HG02759 (cell line): Measurements from ENCODE around the gene C6orf62.
A peak's percentile ranks its signal among the peaks of the same experiment; 100 is the strongest.
"Not testable (repeated sequence)": the region's sequence is repeated elsewhere in the genome, so short reads cannot be mapped to it uniquely, and the experiment has no call there.

Experiments
- ATAC-seq: cut with Tn5 transposase; IDR thresholded peaks from one replicate; pipeline ENCODE4 v1.9.1; 2021; ENCODE audit warnings: mild to moderate bottlenecking, moderate library complexity; ENCODE audit not compliant: unreplicated experiment

Gene C6orf62

DNA sequence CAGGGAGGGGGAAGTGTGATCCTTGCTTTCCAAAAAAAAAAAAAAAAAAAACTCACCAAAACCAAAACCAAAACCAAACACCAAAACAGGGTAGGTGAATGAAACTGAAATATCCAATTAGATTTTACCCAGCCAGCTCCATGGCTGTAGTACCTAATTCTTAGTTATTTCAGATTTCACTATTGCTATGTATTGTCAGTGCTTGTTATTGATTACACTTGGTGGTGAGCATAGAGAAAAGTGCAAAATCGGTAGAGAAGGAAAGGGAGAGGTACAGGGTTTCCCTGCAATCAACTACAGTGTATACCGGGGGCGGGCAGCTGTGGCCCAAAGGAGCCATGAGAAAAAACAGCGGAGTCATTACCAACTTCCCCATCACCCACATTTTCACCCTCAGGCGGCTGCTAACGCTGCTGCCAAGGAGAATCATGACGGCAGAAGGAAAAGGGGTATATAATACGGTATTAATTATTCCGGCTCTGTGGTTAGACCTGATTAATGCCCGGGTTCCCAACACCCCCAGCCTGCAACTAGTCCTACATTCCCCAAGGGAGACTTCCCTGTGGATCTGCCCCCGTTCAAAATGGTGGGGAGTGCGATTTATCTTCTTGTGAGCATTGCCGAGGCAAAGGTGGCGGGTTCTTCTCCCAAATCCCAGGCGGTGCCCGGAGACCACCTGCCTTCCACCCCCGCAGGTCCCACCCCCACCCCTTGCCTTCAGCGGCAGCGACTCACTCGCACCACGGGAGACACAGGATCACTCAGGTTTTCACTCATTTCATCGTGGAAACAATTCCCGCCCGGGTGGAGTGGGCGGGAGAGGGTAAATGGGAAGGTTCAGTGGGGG, at the start of gene C6orf62:
Gene C6orf62 (minus strand): TSS at position 30 of the 847 bp plus-strand sequence. CDS start 486 bp downstream, outside the sequence.
- ATAC-seq = peak; percentile 14

DNA sequence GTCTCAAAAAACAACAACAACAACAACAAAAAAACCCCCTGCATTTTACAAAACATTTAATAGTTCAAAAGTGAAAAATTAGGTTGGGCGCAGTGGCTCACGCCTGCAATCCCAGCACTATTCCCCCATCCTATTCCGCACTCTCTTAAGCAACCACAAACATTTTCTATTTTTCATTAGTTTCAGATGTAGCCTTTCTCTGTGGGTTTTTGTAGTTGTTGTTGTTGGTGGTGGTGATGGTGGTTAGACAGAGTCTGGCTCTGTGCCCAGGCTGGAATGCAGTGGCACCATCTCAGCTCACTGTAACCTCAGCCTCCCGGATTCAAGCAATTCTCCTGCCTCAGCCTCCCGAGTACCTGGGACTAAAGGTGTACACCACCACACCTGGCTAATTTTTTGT, 49.4 kb upstream of the C6orf62 start:
- no peak for ATAC-seq

DNA sequence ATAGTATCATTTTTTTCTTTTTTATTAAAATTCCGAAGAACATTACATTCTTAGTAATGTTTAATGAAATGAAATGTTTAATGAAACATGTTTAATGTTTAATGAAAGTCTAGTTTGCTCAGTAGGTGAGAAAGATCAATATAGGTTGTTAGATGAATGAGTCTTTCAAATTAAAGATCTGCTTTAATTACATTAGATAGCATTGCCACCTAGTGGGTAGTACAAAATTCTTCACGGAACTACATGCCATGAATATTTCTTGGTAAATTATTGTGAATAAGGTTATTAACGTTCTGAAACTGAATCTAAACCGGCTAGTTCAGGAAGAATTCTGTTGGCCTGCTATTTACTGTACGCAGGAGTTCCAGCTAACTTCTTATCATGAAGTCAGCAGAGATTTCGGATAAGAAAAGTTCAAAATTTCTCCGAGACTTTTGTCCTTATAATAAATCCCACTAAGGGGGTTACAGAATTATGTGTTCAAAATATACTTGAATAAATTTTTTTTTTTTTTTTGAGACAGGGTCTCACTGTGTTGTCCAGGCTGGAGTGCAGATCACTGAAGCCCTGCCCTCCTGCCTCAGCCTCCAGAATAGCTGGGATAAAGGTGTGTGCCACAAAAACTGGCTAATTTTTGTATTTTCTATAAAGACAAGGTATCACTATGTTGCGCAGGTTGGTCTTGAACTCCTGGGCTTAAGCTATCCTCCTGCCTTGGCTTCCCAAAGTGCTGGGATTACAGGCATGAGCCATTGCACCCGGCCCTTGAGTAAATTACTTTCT, 47.9 kb upstream of the C6orf62 start:
- ATAC-seq = no peak

DNA sequence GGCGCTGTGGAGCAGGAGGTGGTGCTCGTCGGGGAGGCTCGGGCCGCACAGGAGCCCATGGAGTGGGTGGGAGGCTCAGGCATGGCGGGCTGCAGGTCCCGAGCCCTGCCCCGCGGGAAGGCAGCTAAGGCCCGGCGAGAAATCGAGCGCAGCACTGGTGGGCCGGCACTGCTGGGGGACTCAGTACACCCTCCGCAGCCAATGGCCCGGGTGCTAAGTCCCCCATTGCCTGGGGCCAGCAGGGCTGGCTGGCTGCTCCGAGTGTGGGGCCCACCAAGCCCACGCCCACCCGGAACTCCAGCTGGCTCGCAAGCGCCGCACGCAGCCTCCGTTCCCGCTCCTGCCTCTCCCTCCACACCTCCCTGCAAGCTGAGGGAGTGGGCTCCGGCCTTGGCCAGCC, 47.0 kb upstream of the C6orf62 start:
- ATAC-seq = not testable (repeated sequence)

DNA sequence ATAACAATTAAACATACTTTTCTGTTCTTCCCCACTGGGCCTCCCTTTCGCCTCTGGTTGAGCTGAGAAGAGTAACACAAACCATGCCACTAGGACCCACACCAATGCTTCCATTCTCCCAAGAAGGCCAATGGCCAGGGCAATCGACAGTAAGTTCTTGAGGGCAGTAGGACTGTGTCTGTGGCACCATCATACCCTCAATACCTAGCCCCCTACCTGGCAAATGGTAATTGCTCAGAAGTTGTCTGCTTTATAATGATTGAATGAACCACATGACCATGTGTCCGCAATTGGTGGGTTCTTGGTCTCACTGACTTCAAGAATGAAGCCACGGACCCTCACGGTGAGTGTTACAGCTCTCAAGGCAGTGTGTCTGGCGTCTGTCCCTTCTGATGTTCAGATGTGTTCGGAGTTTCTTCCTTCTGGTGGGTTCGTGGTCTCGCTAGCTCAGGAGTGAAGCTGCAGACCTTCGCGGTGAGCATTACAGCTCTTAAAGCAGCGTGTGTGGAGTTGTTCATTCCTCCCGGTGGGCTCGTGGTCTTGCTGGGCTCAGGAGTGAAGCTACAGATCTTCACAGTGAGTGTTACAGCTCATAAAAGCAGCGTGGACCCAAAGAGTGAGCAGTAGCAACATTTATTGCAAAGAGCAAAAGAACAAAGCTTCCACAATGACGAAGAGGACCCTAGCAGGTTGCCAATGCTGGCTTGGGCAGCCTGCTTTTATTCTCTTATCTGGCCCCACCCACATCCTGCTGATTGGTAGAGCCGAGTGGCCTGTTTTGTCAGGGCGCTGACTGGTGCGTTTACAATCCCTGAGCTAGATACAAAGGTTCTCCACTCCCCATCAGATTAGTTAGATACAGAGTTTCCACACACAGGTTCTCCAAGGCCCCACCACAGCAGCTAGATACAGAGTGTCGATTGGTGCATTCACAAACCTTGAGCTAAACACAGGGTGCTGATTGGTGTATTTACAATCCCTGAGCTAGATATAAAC, 46.2 kb upstream of the C6orf62 start:
- ATAC-seq = not testable (repeated sequence)

DNA sequence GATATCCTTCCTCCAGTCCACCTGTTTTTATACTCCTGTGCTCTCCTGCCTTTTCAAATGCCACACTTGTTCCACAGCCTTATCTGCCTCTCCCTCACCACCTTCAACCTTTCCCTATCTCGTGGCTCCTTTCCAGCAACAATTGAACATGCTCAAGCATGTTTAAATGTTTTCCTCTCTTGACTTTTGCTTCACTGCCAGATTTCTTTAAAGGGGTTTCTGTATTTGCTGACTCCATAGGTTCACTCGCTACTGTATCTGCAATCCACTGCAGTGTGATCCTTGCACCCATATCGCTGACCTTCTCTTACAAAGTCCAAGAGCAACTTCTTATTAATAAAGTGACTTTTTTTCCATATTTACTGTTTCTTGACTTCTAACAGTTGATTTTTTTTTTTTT, 44.6 kb upstream of the C6orf62 start:
- no peak for ATAC-seq

DNA sequence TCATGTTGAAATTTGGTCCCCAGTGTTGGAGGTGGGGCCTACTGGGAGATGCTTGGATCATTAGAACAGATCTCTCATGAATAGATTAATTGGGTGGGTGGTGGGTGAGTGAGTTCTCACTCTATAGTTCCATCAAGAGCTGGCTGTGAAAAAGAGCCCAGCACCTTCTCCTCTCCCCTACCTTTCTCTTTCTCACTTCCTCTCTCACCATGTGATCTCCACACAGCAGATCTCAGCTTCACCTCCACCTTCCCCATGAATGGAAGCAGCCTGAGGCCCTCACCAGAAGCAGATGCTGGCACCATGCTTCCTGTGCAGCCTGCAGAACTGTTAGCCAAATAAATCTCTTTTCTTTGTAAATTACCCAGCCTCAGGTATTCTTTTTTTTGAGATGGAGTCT, 42.9 kb upstream of the C6orf62 start:
- no peak for ATAC-seq

DNA sequence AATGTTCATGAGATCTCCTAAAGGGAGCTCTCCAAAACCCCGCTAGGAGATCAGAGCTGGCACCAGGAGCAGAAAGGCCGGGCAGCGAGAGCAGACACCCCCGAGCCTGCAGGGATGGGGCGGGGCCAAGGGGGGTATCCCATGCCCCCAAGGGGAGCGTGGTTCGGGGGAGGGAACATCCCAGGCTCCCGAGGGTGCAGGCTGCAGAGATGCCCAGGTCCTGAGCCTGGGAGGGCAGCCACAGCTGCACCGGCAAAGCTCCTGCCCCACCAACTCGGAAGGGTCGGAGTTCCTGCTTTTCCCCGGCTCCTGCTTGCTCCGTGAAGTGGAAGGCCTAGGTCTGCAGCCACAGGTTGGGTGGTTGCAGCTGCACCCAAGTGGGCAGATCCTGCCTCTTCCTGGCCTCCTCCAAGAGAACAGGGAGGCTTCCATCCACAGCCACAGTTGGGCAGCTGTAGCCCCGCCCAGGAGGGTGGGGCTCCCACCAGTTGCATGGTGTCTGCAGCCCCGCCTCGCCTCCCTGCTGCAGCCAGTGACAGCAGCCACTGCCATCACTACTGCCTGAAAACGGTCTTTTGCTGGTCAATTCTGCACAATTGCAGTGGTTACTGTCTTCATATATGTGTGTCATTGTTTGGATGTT, 42.4 kb upstream of the C6orf62 start:
- ATAC-seq = no peak

DNA sequence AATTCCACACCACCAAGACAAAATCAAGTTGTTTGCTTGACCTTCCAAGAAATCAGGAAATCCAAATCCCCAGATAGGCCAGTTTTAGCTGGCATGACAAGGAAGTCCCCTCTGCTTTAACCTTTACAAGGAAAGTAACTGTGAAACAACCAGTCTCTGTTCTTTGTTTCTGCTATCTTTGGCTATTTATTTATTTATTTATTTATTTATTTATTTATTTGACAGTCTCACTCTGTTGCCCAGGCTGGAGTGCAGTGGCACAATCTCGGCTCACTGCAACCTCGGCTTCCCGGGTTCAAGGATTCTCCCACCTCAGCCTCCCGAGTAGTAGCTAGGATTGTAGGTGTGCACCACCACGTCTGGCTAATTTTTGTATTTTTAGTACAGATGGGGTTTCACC, 41.3 kb upstream of the C6orf62 start:
- ATAC-seq = no peak

DNA sequence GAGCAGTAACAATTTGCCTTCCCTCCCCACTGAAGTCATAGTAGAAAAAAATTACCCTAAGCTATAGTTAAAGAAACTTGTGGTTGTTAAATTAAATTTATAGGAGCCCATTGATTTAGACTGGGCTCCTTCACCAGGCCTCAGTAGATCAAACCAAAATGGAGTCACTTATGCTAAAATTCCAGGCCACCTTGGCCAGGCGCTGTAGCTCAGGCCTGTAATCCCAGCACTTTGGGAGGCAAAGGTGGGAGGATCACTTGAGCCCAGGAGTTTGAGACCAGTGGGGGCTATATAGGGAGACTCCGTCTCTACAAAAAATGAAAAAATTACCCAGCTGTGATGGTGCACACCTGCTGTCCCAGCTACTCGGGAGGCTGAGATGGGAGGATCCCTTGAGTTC, 40.8 kb upstream of the C6orf62 start:
- no peak for ATAC-seq

DNA sequence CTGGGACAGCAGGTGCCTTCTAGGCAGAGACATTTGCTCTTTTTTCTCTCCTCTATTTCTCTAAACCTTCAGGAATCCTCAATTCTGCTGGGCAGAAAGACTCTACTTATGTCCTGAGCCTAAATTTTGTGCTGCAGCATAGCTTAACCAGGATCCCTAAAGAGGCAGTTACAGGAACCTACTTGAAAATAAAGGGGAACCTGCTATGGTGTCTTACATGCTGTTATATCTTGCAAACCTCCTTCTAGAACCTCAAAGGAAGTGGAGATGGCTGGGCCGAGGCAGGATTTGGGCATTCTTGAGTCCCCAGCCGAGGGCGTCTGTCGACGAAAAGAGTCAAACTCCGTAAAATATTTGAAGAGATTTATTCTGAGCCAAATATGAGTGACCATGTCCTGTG, 38.7 kb upstream of the C6orf62 start:
- no peak for ATAC-seq

DNA sequence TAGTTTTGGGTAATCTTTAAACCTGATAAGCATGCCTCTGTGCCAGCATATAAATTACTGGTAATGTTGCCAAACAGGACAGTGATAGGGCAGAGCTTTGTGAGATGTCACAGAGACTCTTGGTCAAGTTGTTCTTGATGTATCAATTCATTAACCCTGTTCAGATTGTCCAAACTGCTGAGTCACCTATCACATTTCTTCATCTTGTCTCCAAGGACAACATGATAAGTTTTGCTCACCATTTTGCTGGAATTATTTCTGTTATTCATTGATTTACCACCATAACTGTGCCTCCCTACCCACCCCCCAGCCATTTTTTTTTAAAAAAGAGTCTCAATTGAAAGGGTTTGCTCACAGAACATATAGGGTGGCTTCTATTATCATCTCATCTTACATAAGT, 36.3 kb upstream of the C6orf62 start:
- no peak for ATAC-seq

DNA sequence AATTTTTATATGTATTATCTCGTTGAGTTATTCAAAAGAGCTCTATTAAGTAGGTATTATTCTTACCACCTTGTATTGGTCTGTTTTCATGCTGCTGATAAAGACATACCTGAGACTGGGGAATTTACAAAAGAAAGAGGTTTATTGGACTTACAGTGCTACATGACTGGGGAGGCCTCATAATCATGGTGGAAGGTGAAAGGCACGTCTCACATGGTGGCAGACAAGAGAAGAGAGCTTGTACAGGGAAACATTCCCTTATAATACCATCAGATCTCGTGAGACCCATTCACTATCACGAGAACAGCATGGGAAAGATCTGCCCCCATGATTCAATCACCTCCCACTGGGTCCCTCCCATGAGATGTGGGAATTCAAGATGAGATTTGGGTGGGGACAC, 35.4 kb upstream of the C6orf62 start:
- ATAC-seq = not testable (repeated sequence)

DNA sequence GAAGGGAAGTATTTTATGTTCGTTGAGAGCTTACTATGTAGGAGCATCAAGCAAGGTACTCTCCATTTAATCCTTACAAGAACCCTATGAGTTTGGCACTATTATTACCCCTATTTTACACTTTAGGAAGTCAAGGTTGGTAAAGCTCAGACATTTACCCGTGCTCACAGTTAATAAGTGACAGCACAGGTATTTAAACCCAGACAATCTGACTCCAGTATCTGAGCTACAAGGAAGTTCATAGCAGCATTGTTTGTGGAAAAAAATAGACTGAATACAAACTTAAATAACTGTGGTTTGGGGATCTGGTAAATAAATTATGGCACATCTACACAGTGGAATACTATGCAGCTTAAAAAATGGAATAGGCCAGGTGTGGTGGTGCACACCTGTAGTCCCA, 34.6 kb upstream of the C6orf62 start:
- no peak for ATAC-seq

DNA sequence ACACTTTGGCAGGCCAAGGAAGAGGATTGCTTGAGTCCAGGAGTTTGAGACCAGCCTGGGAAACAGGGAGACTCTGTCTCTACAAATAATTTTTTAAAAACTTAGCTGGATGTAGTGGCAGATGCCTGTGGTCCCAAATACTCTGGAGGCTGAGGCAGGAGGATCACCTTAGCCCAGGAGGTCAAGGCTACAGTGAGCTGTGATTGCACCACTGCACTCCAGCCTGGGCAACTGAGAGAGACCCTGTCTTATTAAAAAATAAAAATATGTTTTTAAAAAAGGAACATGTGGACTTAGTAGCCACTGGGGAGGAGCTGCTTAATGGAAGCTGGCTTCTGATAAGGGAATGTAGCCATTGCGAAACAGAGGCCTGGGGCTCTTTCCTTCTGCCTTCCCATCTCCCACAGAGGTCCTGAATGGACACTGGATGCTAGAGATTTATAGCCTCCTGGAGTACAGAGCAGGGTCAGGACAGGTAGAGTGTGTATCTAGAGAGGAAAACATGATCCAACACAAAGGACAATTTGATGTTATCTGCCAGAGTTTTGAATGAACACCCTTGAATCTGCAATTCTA, 34.1 kb upstream of the C6orf62 start:
- ATAC-seq = no peak

DNA sequence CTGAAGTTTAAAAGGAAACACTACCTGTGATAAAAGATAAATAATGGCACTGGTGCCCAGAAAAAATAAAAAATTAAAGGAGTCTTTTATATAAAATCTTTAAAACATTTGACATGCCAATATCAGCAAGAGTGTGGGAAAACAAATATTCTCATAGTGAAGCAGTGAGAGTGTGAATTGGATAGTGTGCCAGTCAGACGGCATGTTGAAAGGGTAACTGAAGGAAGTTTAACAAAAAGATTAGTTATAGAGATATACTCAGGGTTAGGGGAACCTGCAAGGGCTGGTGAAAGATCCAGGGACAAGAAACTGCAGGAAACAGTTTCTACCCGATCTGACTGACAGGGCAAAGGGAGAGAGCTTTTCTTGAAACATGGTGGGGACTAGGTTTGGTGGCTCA, 33.5 kb upstream of the C6orf62 start:
- ATAC-seq = no peak

DNA sequence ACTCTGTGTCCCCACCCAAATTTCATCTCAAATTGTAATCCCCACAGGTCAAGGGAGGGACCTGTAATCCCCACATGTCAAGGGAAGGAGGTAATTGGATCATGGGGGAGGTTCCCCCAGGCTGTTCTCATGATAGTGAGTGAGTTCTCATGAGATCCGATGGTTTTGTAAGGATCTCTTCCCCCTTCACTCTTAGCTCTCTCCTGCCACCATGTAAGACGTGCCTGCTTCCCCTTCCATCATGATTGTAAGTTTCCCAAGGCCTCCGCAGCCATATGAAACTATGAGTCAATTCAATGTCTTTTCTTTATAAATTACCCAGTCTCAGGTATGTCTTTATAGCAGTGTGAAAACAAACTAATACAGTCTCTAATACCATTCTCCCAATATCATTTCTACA, 31.9 kb upstream of the C6orf62 start:
- not testable (repeated sequence) for ATAC-seq

DNA sequence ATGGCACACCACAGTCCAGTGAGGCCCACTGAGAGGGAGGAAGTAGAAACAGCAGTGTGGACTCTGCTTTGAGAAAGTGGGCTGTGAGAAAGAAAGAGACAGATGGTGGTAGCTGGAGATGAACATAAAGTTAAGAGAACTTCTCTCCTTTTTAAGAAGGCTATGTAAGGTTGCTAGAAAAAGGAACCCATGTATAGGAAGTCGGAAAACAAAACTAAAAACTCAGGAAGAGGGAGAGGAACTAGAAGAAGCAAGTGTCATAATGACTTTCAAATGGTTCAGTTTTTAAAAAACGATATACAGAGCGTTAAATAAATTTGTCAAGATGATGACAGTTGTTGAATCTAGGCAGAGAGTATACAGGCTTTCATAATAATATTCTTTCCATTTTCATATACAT, 30.3 kb upstream of the C6orf62 start:
- no peak for ATAC-seq

DNA sequence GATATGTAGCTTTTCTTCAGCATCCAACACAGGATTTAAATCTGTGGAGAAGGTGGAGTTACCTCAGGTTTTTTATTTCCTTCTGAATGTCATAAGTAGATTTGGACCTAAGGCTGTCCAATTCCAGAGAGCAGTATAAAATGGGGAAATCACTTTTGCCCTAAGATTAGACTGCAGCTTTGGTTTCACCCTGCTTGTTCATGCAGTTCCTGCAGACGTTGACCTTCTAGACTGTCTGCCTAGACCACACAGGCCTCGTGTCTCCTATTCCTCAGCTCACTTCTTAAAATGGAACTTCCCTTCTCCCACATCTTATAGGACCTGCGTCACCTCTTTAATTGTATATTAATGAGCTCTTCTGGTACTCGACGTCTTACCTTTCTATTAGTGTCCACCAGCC, 26.0 kb upstream of the C6orf62 start:
- ATAC-seq = no peak

DNA sequence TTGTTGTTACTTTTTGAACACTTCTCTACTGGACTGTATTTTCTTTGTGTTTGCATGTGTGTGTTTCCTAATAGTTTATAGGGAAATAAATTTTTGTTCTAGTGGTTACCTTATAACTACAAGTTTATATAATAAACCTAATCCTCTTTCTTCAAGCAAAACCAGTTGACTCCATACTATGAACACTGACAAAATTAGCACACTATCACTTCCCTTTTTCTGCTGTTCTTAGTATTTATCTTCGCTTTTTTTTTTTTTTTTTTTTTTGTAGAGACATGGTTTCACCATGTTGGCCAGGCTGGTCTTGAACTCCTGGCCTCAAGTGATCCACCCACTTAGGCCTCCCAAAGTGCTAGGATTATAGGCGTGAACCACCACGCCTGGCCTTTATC, 25.0 kb upstream of the C6orf62 start:
- peak; percentile 34 for ATAC-seq
